DOHH2 (cell line): ENCODE data around the gene HRH1.

ENCODE experiments used
- H3F3A ChIP-seq: fragments of 200-600 bp; sonication (generic), shearing (Covaris generic); 2 replicates; pipeline ENCODE4 v1.6.0; 2016; ENCODE audit warnings: antibody characterized with exemption, mild to moderate bottlenecking; ENCODE audit not compliant: control insufficient read depth, insufficient read depth
- H3K27ac ChIP-seq: fragments of 200-600 bp; sonication (generic); 2 replicates; pipeline ENCODE4 v1.5.1; 2014; ENCODE audit warnings: low read depth, mild to moderate bottlenecking, low read length, moderate library complexity
- H3K27me3 ChIP-seq: fragments of 200-600 bp; sonication (generic); 2 replicates; pipeline ENCODE4 v1.6.1; 2014; ENCODE audit warnings: mild to moderate bottlenecking, low read length, mixed read lengths; ENCODE audit not compliant: control insufficient read depth
- H3K36me3 ChIP-seq: fragments of 200-600 bp; sonication (generic); 2 replicates; pipeline ENCODE4 v1.6.1; 2014; ENCODE audit warnings: mild to moderate bottlenecking, low read length, moderate library complexity, mixed read lengths; ENCODE audit not compliant: control insufficient read depth
- H3K4me1 ChIP-seq: fragments of 200-600 bp; sonication (generic); 2 replicates; pipeline ENCODE4 v1.6.1; 2014; ENCODE audit warnings: mild to moderate bottlenecking, low read length, mixed read lengths; ENCODE audit not compliant: control insufficient read depth
- H3K4me2 ChIP-seq: fragments of 200-600 bp; sonication (generic); 2 replicates; pipeline ENCODE4 v1.6.0; 2014; ENCODE audit warnings: mild to moderate bottlenecking, low read length, moderate library complexity
- H3K4me3 ChIP-seq: fragments of 200-600 bp; sonication (generic); 2 replicates; pipeline ENCODE4 v1.5.1; 2014; ENCODE audit warnings: mild to moderate bottlenecking, low read length, mixed read lengths
- H3K79me2 ChIP-seq: fragments of 200-600 bp; sonication (generic); 2 replicates; pipeline ENCODE4 v1.6.1; 2014; ENCODE audit warnings: mild to moderate bottlenecking, low read length, mixed read lengths; ENCODE audit not compliant: control insufficient read depth
- H3K9me2 ChIP-seq: fragments of 200-600 bp; sonication (generic); replicated peaks from 2 replicates; pipeline ENCODE4 v1.6.1; 2014; ENCODE audit warnings: mild to moderate bottlenecking, low read length, mixed read lengths; ENCODE audit not compliant: control insufficient read depth
- H3K9me3 ChIP-seq: fragments of 200-600 bp; sonication (generic); 2 replicates; pipeline ENCODE4 v1.6.1; 2014; ENCODE audit warnings: antibody characterized with exemption, low read length, mixed read lengths; ENCODE audit not compliant: control insufficient read depth, insufficient read depth
- H4K20me1 ChIP-seq: fragments of 200-600 bp; sonication (generic); 2 replicates; pipeline ENCODE4 v1.6.0; 2014; ENCODE audit warnings: low read depth, mild to moderate bottlenecking, antibody characterized with exemption, low read length, moderate library complexity; ENCODE audit not compliant: control insufficient read depth, insufficient read depth
- CTCF ChIP-seq: fragments of 200-600 bp; sonication (generic); IDR thresholded peaks from one replicate; pipeline ENCODE4 v1.5.1; 2014; ENCODE audit warnings: antibody characterized with exemption, mild to moderate bottlenecking, low read depth, low read length; ENCODE audit not compliant: poor library complexity, severe bottlenecking
- EZH2phosphoT487 ChIP-seq: fragments of 200-600 bp; sonication (generic); IDR thresholded peaks from 2 replicates; pipeline ENCODE4 v1.6.1; 2017; ENCODE audit warnings: borderline replicate concordance, mild to moderate bottlenecking, antibody characterized with exemption, low read length, moderate library complexity, mixed read lengths

The HRH1 gene

DNA sequence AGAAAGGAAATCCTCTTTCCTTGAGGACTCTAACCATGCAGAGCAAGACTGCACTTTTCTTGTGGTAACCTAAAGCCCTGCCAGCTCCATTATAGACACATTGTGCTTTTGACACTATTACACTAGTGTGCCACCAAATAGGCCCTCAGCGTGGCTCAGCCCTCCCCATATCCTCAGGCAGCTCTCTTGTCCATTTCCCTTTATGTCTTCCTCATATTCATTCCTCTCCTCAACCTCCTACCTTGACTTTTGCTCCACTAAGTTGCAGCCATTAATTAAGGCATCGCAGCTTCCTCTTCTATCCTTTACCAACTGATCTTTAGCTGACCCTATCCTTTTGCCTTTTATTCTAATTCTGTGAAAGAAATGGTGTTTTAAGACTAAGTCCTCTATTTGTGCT is 121.6 kb downstream of the HRH1 start:
- peaks cover 43% of the 10 kb centered on the region for H3K79me2 ChIP-seq
- H3K9me2 ChIP-seq, result no peaks in the 10 kb centered on the region
- H3K9me3 ChIP-seq, result no peaks in the 10 kb centered on the region
- peaks cover 19% of the 10 kb centered on the region for H3K4me1 ChIP-seq
- no peak overlapping the region for H3K4me3 ChIP-seq
- H3K4me2 ChIP-seq, result no peak overlapping the region
- H3F3A ChIP-seq, result no peaks in the 10 kb centered on the region
- no peak overlapping the region for H3K27ac ChIP-seq
- no peaks in the 10 kb centered on the region for H4K20me1 ChIP-seq
- TF ChIP-seq EZH2phosphoT487, result no peak
- TF ChIP-seq CTCF, result no peak
- no peaks in the 10 kb centered on the region for H3K27me3 ChIP-seq
- H3K36me3 ChIP-seq, result peaks cover 26% of the 10 kb centered on the region

- peaks cover 30% of the 10 kb centered on the region for H3K36me3 ChIP-seq
- no peaks in the 10 kb centered on the region for H3K9me3 ChIP-seq
- H3F3A ChIP-seq, result no peaks in the 10 kb centered on the region
- no peak overlapping the region for H3K27ac ChIP-seq
- no peaks in the 10 kb centered on the region for H4K20me1 ChIP-seq
- no peak overlapping the region for H3K4me2 ChIP-seq
- TF ChIP-seq EZH2phosphoT487 (no peak), CTCF (no peak)
- peaks cover 43% of the 10 kb centered on the region for H3K79me2 ChIP-seq
- no peaks in the 10 kb centered on the region for H3K9me2 ChIP-seq
- peaks cover 15% of the 10 kb centered on the region for H3K4me1 ChIP-seq
- H3K27me3 ChIP-seq, result no peaks in the 10 kb centered on the region
- no peak overlapping the region for H3K4me3 ChIP-seq
These were observed 122.6 kb downstream of the HRH1 start for GRCh38 chr3:11276901-11277300.

GRCh38 chr3:11282250-11283138 is 128.2 kb downstream of the HRH1 start:
- no peak overlapping the region for H3K27ac ChIP-seq
- H3K27me3 ChIP-seq, result no peaks in the 10 kb centered on the region
- H3K79me2 ChIP-seq, result peaks cover 9% of the 10 kb centered on the region; the same call in 1 of the 2 replicates
- peaks cover 4% of the 10 kb centered on the region for H3K4me1 ChIP-seq
- peaks cover 25% of the 10 kb centered on the region for H3K36me3 ChIP-seq
- H3K9me3 ChIP-seq, result no peaks in the 10 kb centered on the region
- no peaks in the 10 kb centered on the region for H4K20me1 ChIP-seq
- H3K4me3 ChIP-seq, result no peak overlapping the region
- TF ChIP-seq EZH2phosphoT487, result no peak
- TF ChIP-seq CTCF, result no peak
- peaks cover 4% of the 10 kb centered on the region; the same call in 1 of the 2 replicates for H3F3A ChIP-seq
- H3K4me2 ChIP-seq, result no peak overlapping the region
- no peaks in the 10 kb centered on the region for H3K9me2 ChIP-seq
